ENCODE data around the gene SBNO1.

GRCh38 chr12:123401753-123402683 lies 37.4 kb upstream of the SBNO1 start:
- TF ChIP-seq CTCF (IDR thresholded peaks at IDR 0.05) = no peak
- TF ChIP-seq POLR2A (IDR thresholded peaks at IDR 0.05) = no peak
